Measurements from ENCODE around the gene INTS11. TPM values are rescaled to one million over a fixed set of nuclear protein-coding genes. Genes with fewer than 3 reads are reported as not detected.
"Not testable (repeated sequence)": the region's sequence is repeated elsewhere in the genome, so short reads cannot be mapped to it uniquely, and the experiment has no call there.

INTS11 gene
- total RNA-seq, 2 donors from 2014 or later, result 48.5 to 60.0 TPM

DNA sequence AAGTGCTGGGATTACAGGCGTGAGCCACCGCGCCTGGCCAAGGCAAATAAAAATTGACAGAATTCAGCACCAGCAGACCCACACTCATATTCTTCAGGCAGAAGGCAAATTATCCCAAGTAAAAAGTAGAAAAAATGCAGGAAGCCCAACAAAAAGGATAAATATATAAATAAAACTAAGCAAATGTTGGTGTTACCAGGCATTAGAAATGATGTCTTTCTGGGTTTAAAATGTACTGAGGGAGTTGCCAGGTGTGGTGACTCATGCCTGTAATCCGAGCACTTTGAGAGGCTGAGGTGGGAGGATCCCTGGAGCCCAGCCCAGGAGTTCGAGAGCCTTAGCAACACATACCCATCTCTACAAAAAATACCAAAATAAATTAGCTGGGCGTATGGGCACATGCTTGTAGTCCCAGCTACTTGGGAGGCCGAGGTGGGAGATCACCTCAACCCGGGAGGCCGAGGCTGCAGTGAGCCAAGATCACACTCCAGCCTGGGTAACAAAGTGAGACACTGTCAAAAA lies 6.3 kb downstream of the INTS11 start:
- ATAC-seq (peak; percentile 64 to 84), DNase-seq (peak; percentile 88)
- intact Hi-C loops (cut with DNase I), result no loop called here

DNA sequence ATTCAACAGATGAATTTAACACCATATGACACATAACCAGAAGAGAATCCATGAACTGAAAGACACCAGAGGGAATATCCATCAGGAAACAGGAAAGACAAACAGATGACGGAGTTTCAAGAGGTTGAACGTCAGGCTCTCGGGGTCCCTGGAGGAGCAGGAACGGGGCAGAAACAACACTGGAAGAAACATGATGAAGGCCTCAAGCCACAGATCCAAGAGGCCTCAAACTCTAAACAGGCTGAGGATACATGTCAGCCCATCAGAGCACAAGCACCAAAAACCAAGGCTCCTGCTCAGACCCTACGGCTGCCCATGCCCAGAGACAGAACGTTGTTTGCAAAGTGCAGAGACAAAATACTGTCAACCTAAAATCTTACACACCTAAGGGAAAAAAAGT lies 7.0 kb downstream of the INTS11 start:
- ATAC-seq (no peak), DNase-seq (no peak)
- intact Hi-C loops (cut with DNase I), result no loop called here

DNA sequence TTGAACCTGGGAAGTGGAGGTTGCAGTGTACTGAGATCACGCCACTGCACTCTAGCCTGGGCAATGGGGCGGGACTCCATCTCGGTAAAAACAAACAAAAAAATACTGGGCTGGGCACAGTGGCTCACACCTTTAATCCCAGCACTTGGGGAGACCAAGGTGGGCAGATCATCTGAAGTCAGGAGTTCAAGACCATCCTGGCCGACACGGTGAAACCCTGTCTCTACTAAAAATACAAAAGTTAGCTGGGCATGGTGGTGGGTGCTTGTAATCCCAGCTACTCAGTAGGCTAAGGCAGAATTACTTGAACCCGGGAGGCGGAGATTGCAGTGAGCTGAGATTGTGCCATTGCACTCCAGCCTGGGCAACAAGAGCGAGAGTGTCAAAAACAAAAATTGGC lies 8.3 kb downstream of the INTS11 start:
- intact Hi-C loops (cut with DNase I); ATAC-seq; DNase-seq: not testable (repeated sequence)

DNA sequence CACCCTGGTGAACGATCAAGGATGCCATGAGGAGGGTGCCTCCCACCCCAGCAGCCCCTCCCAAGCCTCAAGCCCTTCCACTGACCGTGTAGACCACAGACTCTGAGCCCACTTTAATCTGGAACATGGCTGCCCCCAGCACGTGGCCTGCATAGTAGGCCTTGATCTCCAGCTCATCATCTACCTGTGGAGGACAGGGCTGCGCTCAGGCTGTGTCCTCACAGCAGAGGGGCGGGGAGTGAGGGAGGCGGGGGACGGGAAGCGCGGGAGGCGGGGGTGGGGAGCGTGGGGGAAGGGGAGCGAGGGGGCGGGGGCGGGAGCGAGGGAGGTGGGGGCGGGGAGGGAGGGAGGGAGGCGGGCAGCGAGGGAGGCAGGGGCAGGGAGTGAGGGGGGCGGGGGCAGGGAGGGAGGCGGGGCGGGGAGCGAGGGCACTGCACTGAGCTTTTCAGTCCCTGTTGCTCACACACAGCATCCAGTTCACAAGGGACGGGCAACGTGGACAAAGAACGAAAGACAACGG lies 9.0 kb downstream of the INTS11 start:
- intact Hi-C loops (cut with DNase I), result no loop called here
- no peak for DNase-seq
- no peak for ATAC-seq

DNA sequence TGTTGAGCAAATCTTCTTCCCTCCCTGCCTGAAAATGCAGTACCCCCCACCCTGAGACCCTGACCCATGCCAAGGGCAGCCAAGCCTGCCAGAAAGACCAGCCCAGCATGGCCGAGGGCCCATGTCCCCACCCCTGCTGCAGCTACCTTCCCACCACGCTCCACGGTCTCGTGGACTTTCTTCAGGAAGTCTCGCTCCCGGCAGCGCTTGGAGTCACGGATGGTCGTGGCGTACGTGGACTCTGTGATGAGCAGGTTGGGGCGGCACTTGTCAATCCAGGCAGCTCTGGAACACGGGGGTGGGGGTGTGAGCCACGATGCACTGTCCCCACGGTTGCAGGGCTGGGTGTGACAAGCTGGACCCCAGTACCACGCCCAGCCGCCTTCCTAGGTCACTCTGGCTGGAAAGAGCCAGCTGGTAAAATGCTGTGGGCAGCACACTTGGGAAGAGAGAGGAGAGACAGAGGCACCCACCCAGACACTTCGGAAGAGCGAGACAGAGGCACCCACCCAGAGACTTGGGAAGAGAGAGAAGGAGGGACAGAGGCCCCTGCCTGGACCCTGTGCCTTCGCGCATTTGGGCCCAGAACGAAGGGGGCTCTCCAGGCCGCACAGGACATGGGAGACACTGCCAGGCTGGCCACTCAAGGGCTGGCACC lies 9.7 kb downstream of the INTS11 start:
- DNase-seq (no peak), ATAC-seq (no peak)
- intact Hi-C loops (cut with DNase I), result no loop called here

DNA sequence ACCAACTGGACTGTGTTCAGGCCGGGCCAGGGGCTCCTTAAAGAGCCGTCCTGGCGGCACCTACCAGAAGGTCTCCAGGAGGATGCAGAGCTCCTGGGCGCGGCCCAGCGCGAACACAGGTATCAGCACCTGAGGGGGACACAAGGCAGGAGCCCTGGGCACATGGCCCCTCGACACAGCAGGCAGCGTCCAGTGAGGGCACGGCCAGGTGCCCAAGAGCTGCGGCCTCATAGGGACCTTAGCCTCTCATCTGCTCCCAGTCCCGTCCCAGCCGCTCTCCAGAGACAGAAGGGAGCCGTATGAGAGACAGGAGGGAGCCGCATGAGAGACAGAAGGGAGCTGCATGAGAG lies 10.2 kb downstream of the INTS11 start:
- no peak for DNase-seq
- intact Hi-C loops (cut with DNase I), result no loop called here
- no peak for ATAC-seq

DNA sequence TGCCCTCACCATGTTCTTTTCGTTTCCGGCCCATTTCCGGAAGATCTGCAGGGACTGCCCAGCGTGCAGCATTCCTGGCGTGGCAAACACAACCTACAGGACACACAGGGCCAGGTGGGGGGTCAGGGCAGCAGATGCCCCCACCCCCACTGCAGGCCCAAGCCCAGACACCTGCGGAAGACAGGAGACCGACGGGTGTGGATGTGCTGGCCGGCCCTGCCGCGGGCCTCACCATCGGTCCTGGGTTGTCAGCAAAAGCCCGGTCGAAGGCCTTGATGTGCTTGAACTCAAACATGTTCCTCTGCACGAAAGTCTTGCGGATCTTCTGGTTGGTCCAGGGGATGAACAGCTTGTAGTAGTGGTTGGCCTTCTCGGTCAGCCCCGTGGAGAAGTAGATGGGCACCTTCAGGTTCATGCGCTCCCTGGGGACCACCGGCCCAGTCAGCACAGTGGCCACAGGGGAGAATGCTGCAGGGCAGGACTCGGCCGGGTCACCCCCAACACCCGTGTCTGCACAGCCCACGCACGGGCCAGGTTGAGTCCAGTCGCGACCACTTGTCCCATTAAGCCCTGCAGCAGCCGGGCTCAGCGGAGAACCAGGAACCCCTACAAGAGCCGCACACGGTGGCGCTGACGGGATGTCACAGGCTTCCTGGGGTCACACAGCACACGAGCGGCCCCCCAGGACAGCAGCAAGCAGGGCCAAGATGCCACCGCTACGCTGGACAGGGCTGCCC lies 10.8 kb downstream of the INTS11 start:
- intact Hi-C loops (cut with DNase I), result no loop called here
- DNase-seq (no peak), ATAC-seq (no peak)

DNA sequence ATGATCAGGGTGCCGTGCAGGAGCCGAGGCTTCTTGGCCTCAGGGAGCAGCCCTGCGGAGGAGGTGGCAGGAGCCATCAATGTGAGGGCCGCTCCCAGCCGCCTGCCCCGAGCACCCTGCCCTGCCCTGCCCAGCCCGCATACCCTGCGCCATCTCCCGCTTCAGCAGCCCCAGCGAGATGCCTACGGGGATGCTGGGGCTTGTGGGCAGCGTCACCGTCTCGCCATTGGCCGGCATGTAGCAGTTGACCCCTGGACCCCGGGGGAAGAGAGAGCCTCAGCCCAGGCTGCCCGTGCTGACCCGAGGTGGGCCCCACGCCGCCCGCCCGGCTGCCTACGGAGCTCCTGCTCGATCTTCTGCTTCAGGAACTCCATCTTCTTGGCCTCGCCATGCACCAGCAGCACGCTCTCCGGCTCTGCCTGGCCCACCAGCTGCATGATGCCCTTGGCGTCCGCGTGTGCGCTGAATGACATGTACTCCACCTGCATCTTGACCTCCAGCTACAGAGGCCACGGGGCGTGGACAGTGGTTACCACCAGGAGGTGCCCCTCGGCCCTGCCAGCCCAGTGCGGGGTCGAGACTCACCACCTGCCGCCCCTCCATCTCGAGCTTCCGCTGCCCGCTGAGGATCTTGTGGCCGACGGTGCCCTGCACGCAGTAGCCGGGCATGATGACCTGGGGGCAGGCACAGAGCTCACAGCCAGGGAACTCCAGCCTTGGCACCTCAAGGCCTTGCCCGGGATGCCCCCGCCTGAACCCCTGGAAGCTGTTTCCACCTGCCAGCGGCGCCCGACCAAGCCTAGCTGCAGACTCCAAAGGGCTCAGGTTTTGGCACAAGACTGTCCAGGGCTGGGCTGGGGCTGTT lies 11.8 kb downstream of the INTS11 start:
- intact Hi-C loops (cut with DNase I), result no loop called here
- ATAC-seq (no peak), DNase-seq (no peak)

DNA sequence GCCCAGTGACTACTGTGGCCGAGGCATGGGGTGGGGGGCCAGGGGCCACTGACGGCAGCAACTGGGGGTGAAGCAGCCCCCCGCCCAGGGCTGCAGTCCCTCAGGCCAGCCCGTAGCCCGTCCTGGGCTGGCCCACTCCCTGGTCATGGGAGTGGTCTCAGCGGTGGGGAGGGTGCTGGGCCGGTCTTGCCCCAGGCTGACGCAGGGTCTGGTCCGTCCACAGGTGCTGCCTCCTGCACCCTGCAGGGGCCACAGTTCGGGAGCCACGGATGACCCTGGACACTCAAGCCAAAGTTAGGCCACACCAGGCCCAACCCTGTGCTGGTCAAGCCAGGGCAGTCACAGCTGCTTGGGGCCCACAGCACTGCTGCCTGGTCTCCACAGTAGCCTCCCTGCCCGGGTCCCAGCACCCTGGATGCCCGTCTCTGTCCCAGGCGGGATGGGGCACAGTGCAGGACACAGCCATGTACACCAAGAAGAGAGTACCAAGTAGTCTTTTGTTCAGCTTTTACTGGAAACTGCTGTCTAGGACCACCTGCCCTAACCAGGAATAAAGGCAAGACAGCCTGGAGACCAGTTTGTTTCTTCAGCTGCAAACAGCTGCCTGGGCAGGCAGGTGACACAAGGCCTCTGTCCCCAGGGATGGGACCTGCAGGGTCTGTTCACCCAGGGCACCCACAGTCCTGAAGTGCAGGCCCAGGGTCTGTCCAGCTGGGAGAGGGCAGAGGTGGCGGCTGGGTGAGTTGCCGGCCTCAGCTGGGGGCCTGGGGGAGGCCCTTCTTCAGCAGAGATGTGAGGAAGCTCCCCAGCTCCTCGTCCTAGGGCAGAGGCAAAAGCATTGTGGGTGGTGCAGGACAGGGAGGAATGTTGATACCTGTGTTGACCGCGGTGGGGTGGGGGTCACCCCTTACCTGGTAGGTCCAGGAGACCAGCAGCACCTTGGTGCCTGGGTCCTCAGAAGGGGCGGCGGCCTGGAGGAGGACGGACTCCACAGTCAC lies 13.1 kb downstream of the INTS11 start:
- no peak for DNase-seq
- ATAC-seq, result no peak
- intact Hi-C loops (cut with DNase I), result no loop called here

DNA sequence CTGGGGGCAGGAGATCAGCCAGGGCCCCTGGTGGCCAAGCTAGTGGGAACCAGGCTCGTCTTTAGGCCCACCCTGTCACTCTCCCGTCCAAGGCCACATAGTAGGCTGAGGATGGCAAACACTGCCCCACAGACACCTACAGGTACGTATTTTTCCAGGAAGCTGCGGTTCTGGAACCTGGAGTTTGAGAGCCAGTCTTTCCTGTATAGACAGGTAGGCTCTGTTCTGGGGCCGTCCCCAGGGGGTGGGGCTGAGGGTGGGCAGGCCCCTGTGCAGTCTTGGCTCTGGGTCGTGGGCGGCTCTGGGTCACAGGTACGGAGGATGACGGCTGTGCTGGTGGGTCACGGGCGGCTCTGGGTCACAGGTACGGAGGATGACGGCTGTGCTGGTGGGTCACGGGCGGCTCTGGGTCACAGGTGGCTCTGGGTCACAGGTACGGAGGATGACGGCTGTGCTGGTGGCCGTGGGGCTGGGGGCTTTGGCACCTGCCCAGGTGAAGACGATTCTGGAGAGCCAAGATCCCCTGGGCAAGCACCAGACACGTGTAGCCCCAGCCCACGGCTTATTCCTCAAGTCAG lies 13.9 kb downstream of the INTS11 start:
- intact Hi-C loops (cut with DNase I), result no loop called here
- no peak for ATAC-seq
- no peak for DNase-seq

DNA sequence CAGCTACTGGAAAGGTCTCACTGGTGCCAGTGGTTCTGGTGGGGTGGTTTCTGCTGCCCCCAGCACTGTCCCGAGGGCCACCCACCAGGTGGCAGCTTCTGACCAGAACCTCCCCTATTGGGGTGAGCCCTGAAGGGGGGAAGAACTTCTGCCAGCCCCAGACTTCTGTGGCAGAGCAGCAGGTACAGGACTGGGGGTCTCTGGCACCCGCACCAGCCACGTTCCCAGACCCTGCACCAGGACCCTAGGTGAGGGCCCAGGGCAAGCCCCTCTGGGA lies 14.4 kb downstream of the INTS11 start:
- ATAC-seq (no peak), DNase-seq (no peak)
- intact Hi-C loops (cut with DNase I), result no loop called here

DNA sequence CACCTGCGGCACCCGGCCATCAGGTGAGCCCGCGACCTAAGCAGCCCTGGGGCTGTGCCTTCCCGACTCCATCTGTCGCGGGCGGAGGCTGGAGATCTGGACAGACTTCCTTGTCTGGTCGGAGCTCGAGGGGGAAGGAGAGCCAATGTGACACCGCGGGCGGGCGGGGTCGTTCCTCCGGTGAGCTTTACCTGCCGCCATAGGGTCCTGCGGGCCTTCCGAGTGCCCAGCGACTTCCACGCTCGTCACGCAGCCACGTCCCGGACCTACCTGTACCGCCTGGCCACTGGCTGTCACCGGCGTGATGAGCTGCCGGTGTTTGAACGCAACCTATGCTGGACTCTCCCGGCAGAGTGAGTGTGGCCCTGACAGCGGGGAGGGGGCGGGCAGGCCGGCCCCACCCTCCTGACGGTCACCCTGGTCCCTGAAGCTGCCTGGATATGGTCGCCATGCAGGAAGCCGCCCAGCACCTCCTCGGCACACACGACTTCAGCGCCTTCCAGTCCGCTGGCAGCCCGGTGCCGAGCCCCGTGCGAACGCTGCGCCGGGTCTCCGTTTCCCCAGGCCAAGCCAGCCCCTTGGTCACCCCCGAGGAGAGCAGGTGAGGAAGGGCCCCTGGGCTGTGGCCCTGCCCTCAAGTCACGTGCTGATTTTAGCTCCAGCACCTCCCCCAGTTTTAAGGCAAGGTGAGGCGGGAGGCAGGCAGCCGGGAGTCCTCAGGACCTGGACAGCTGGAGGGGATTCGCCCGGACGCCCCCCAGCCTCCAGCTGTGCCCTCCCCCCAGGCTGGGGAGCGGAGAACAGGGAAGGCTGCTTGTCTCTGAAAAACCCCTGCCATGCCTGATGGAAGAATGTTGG lies 15.0 kb downstream of the INTS11 start:
- intact Hi-C loops (cut with DNase I), result no loop called here
- peak; percentile 55 for DNase-seq
- no peak for ATAC-seq

DNA sequence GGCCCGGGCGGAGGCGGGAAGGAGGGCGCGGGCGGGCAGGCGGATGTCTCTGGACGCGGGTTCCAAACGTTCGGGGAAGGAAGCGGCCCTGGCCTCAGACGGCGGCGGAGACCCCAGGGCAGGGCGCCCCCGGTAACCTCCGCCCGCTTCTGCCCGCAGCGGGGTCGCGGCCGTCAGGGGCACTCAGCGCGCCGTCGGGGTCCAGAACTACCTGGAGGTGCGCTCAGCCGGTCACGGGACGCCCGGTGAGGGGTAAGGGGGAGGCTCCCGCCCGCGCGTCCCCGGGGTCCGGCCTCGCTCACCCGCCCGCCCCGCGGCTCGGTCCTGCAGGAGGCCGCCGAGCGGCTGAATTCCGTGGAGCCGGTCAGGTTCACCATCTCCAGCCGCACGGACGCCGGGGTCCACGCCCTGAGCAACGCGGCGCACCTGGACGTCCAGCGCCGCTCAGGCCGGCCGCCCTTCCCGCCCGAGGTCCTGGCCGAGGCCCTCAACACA lies 15.7 kb downstream of the INTS11 start:
- intact Hi-C loops (cut with DNase I), result no loop called here
- DNase-seq, result peak; percentile 53
- peak; percentile 0 to 1 for ATAC-seq

DNA sequence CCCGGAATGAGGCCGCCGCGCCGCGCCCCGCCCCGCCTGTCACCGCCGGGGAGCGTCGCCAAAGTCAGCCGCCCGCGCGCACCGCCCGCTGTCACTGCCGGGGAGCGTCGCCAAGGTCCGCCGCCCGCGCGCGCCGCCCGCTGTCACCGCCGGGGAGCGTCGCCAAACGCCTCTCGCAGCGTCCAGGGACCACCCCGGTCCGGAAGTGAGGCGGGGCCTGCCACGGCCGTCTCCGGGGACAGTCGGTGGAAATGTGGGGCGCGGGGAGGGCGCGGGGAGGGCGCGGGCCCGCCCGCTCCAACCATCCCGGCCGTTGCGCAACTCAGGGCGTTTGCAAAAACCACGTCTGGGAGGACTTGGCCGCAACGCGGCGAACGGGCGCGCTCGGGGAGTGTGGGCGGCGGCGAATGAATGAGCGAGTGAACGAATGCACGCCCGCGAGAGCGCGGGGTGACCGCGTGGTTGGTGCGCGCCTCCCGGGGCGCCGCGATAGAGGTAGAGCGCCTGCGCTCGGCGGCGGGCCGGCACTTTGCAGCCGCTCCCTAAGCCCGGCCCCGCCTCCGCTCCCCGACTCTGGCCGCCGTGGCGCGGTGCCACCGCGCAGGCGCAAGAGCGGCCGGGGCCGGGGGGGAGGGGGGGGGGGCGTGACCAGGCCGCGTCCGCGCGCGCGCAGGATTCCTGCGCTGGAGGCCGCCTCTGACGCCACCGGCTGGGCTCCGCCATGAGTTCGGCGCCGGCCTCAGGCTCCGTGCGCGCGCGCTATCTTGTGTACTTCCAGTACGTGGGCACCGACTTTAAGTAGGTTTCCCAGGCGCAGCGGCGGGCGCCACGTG lies 16.3 kb downstream of the INTS11 start, which contains the start of the genes ACAP3 and PUSL1:
Gene ACAP3, minus strand, starts transcription at position 8 of the 833 bp plus-strand sequence. CDS start 115 bp downstream, outside the sequence.
Gene PUSL1, plus strand, starts transcription at position 675 of the 833 bp plus-strand sequence. Its CDS starts 47 bp downstream, at position 722.
- ATAC-seq, result peak; percentile 75 to 82
- peak; percentile 94 for DNase-seq
- intact Hi-C loops (cut with DNase I), result no loop called here

DNA sequence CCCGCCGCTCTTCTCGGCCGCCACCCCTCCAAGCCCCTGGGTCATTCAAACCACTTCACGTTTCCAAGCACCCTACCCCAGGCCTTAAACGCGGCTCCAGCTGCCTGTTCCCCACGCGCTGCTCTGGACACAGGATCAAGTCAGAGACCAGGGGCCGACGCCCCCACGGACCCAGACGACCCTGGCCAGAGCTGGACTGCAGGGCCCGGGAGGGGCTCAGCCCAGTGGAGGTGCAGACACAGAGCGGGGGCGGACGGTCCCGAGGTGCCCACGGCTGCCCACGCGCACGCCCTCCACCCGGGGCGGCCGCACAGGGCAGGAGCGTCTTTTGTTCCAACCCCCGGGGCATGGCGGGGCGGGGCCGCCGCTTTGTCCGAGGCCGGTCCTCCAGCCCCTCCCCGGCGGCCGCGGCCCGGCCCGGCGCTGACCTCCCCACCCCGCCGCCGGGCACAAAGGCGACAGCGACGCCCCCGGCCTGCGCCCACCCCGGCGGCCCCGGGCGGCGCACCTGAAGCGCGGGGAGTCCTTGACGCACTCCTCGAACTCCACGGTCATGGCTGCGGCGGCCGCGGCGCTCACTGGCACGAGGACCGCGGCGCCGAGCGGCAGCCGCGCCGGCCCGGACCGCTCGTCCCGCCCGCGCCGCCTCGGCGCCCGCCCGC lies 17.1 kb downstream of the INTS11 start:
- intact Hi-C loops (cut with DNase I), result no loop called here
- DNase-seq, result peak; percentile 71
- peak in 1 of 2 donors; percentile 0 for ATAC-seq
